MCF 10A (cell line): ENCODE measurements around the gene PGBD5. TPM values are rescaled to one million over a fixed set of nuclear protein-coding genes. Genes with fewer than 3 reads are reported as not detected.

ENCODE experiments used
- BruUV-seq: library from RNA; stranded (reverse); fragments of 400-500 nt; replicated peaks from 2 replicates; lab custom pipeline; 2021; lab: Mats Ljungman, UMichigan
- CTCF ChIA-PET: fragments of 300-600 bp; sonication (Branson Sonifier 250); formaldehyde crosslinking; extraction: SDS; loops from one replicate; lab custom pipeline; 2021; ENCODE audit warnings: antibody characterized with exemption, inconsistent platforms; lab: Yijun Ruan, JAX
- POLR2A ChIA-PET: fragments of 300-600, 350-650 bp; sonication (Branson Sonifier 250); formaldehyde crosslinking; extraction: SDS; loops from one replicate; lab custom pipeline; 2020; ENCODE audit warnings: antibody characterized with exemption, inconsistent platforms; lab: Yijun Ruan, JAX
- DNase-seq: peaks from one replicate; pipeline ENCODE4 v3.0.0-alpha.2; 2018; ENCODE audit not compliant: unreplicated experiment
- H3K27ac Mint-ChIP-seq: one replicate; pipeline ENCODE4 v1.8.0; 2022; ENCODE audit warnings: mild to moderate bottlenecking, low read depth, mixed read lengths; ENCODE audit not compliant: unreplicated experiment
- H3K27me3 Mint-ChIP-seq: one replicate; pipeline ENCODE4 v1.8.0; 2022; ENCODE audit warnings: mixed read lengths; ENCODE audit not compliant: insufficient read depth, unreplicated experiment
- H3K36me3 Mint-ChIP-seq: one replicate; pipeline ENCODE4 v1.8.0; 2022; ENCODE audit warnings: mild to moderate bottlenecking, moderate library complexity, mixed read lengths; ENCODE audit not compliant: insufficient read depth, unreplicated experiment
- H3K4me1 Mint-ChIP-seq: one replicate; pipeline ENCODE4 v1.8.0; 2022; ENCODE audit warnings: mixed read lengths; ENCODE audit not compliant: insufficient read depth, unreplicated experiment
- H3K4me3 Mint-ChIP-seq: one replicate; pipeline ENCODE4 v1.8.0; 2022; ENCODE audit warnings: mild to moderate bottlenecking, moderate library complexity, mixed read lengths; ENCODE audit not compliant: unreplicated experiment
- H3K9me3 Mint-ChIP-seq: one replicate; pipeline ENCODE4 v1.8.0; 2022; ENCODE audit warnings: mixed read lengths; ENCODE audit not compliant: unreplicated experiment
- intact Hi-C: fragments of 100-400 bp; cut with micrococcal nuclease; formaldehyde crosslinking; loops from 2 replicates; pipeline ENCODE4 v1.14.1; 2022
- total RNA-seq: library from RNA; stranded (reverse); gene quantifications from 2 replicates; pipeline ENCODE4 v1.2.3, GENCODE V29; 2022
- TF ChIP-seq, protein P1 (sequence below): fragments of 200-600 bp; IDR thresholded peaks from one replicate; pipeline ENCODE4 v1.8.0; 2022; ENCODE audit warnings: antibody characterized with exemption, mild to moderate bottlenecking; ENCODE audit not compliant: unreplicated experiment

PGBD5 gene
- total RNA-seq, 1 experiment from 2014 or later: 1.2 TPM

DNA sequence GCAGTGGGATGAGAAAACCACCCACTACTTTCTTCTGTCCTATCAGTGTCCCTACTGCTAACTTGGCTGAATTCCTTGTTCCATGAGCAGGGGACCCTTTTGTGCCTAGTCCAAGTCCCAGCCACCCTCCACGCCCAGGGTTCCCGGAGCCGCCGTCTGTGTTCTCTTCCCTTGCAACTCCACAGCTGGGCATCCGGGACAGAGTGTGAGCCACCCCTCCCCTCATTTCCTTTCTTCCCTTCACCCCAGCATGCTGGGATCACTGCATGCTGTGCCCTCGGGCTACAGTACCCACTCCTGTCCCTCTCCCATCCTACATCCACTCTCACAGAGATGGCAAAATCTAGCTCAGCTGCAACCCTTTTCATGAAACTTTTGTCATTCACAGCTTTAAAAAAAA lies 44.5 kb downstream of the PGBD5 start:
- H3K4me3 Mint-ChIP-seq: no peak overlapping the region
- intact Hi-C loops: no loop called here
- BruUV-seq: no TSS peak
- peaks cover 12% of the 10 kb centered on the region for H3K9me3 Mint-ChIP-seq
- H3K27ac Mint-ChIP-seq: peak overlapping the region; percentile 28
- peaks cover 11% of the 10 kb centered on the region for H3K4me1 Mint-ChIP-seq
- TF ChIP-seq, protein P1, sequence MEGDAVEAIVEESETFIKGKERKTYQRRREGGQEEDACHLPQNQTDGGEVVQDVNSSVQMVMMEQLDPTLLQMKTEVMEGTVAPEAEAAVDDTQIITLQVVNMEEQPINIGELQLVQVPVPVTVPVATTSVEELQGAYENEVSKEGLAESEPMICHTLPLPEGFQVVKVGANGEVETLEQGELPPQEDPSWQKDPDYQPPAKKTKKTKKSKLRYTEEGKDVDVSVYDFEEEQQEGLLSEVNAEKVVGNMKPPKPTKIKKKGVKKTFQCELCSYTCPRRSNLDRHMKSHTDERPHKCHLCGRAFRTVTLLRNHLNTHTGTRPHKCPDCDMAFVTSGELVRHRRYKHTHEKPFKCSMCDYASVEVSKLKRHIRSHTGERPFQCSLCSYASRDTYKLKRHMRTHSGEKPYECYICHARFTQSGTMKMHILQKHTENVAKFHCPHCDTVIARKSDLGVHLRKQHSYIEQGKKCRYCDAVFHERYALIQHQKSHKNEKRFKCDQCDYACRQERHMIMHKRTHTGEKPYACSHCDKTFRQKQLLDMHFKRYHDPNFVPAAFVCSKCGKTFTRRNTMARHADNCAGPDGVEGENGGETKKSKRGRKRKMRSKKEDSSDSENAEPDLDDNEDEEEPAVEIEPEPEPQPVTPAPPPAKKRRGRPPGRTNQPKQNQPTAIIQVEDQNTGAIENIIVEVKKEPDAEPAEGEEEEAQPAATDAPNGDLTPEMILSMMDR: no peak
- no peaks in the 10 kb centered on the region for H3K27me3 Mint-ChIP-seq
- DNase-seq: no peak
- H3K36me3 Mint-ChIP-seq: no peaks in the 10 kb centered on the region
- ChIA-PET POLR2A (interaction anchor here (1.7 to 1.9 kb wide), 2 partner anchors 9 to 11 kb away, joined by 4 to 5 read pairs; no protein-coding TSS in a partner anchor), CTCF (interaction anchor here (0.6 to 2.3 kb wide), 3 partner anchors 9 to 1004 kb away, joined by 3 to 5 read pairs (median 3); no protein-coding TSS in a partner anchor)

DNA sequence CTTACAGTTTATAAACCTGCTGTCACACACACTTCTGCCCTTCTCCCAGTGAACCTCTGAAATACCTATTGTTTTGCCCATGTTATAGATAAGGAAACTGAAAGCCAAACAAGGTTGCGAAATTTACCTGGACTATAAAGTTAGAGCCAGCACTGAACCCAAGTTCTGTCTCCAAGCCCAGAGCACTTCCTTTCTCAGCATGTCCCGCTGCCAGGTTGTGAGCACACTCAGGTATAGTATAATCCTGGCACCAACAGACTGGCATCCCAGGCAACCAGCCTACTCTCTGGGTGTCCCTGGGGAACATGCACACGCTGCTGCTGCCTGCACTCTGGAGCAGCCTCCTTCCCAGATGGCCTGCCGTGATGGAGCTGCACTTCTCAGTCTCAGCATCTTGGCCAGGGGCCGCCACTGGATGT lies 45.1 kb downstream of the PGBD5 start:
- H3K4me1 Mint-ChIP-seq: peaks cover 11% of the 10 kb centered on the region
- H3K36me3 Mint-ChIP-seq: no peaks in the 10 kb centered on the region
- no peaks in the 10 kb centered on the region for H3K27me3 Mint-ChIP-seq
- POLR2A ChIA-PET: no interaction called here
- H3K9me3 Mint-ChIP-seq: peaks cover 12% of the 10 kb centered on the region
- CTCF ChIA-PET: no interaction called here
- H3K4me3 Mint-ChIP-seq: no peak overlapping the region
- TF ChIP-seq, protein P1: no peak
- BruUV-seq: no TSS peak
- no peak for DNase-seq
- intact Hi-C loops: no loop called here
- no peak overlapping the region for H3K27ac Mint-ChIP-seq

DNA sequence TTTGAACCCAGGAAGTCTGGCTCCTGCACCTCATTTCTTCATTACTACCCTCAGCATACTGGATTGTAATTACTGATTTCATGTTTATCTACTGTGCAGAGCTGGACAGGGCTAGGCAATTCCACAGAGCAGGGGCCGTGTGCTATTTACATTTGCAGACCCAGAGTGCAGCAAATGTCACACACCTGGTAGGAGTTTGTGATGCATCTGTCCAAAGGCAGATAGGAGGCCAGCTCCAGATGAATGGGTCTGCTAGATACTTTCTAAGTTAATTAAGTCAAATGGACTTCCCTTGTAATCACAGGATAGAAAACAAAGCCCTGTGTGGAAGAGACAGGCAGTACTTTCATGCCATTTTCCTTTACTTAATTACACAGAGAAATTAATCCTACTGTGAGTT lies 46.2 kb downstream of the PGBD5 start:
- POLR2A ChIA-PET: no interaction called here
- no peak overlapping the region for H3K4me3 Mint-ChIP-seq
- no TSS peak for BruUV-seq
- H3K27me3 Mint-ChIP-seq: no peaks in the 10 kb centered on the region
- TF ChIP-seq, protein P1: no peak
- CTCF ChIA-PET: interaction anchor here (0.6 kb wide), 1 partner anchor 812 kb away, joined by 3 read pairs; no protein-coding TSS in a partner anchor
- no peaks in the 10 kb centered on the region for H3K36me3 Mint-ChIP-seq
- intact Hi-C loops: no loop called here
- DNase-seq: no peak
- no peak overlapping the region for H3K27ac Mint-ChIP-seq
- H3K4me1 Mint-ChIP-seq: peaks cover 11% of the 10 kb centered on the region
- H3K9me3 Mint-ChIP-seq: peaks cover 12% of the 10 kb centered on the region

- POLR2A ChIA-PET: no interaction called here
- H3K9me3 Mint-ChIP-seq: peaks cover 12% of the 10 kb centered on the region
- DNase-seq: no peak
- H3K36me3 Mint-ChIP-seq: no peaks in the 10 kb centered on the region
- TF ChIP-seq, protein P1: no peak
- no peak overlapping the region for H3K27ac Mint-ChIP-seq
- H3K4me1 Mint-ChIP-seq: peaks cover 11% of the 10 kb centered on the region
- H3K4me3 Mint-ChIP-seq: no peak overlapping the region
- H3K27me3 Mint-ChIP-seq: no peaks in the 10 kb centered on the region
- CTCF ChIA-PET: interaction anchor here (0.6 kb wide), 1 partner anchor 812 kb away, joined by 3 read pairs; no protein-coding TSS in a partner anchor
- BruUV-seq: no TSS peak
- intact Hi-C loops: no loop called here
Observed at GRCh38 chr1:230379462-230379861, 46.7 kb downstream of the PGBD5 start.
